ENCODE results near the gene ZSCAN22. TPM values are rescaled to one million over a fixed set of nuclear protein-coding genes. Genes with fewer than 3 reads are reported as not detected.

ZSCAN22 gene
- total and polyA plus RNA-seq, 2 of the 13 experiments (the other 11 are each of a cell fraction or from before 2014, with no cell fraction given), result 2.5 to 3.5 TPM

DNA sequence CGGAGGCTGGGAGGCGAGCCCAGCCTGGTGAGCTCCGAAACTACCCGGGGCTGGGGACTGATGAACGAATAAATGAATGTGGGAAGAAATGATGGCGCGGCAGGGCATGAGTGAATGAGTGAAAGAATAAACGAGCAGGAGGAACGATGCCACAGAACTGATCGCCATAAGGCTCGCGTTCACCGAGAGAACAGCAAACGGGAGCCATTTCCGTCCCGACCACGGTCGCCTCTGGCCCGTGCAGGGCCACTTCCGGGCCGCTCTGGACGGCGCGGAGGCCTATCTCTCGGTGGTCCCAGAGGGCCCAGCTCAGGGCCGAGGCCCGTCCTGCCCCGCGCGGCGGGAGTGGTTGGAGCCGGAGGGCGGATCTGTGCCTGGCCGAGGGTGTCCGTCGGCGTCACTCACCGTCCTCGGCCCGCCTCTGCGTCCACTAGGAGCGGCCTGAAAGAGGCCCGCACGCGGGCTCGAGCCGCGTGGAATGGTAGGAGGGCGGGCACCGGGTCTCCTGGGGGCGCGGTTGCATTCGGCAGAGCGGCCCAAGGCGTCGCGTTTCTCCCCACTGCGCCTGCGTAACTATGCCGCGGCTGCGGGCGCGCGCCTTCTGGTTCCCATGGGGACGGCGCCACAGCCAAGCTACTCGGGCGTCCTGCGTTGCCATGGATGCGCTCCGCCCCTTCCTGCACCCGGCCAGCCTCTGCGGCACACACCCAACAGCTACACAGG, 35.6 kb downstream of the ZSCAN22 start, which contains the start of gene ZNF497 (continued):
- TF ChIP-seq U2AF2 (IDR thresholded peaks at IDR 0.05; ENCODE audit: low read depth, low read length) (peak; percentile 99), ZNF562 (CRISPR knock-in tag; IDR thresholded peaks at IDR 0.05; ENCODE audit: borderline replicate concordance) (no peak), ZNF589 (CRISPR knock-in tag; conservative IDR thresholded peaks at IDR 0.05) (no peak), ZNF629 (CRISPR knock-in tag; conservative IDR thresholded peaks at IDR 0.05) (no peak; the same call in 1 of the 2 replicates), TRIM24 (CRISPR knock-in tag; IDR thresholded peaks at IDR 0.05) (no peak), ZFP36 (IDR thresholded peaks at IDR 0.05; ENCODE audit: borderline replicate concordance, low read depth, low read length, partially characterized antibody) (no peak), ZNF782 (CRISPR knock-in tag; IDR thresholded peaks at IDR 0.05; ENCODE audit: borderline replicate concordance) (peak; percentile 61; the same call in 1 of the 2 replicates), ZNF3 (CRISPR knock-in tag; IDR thresholded peaks at IDR 0.05) (no peak), BORCS8-MEF2B (CRISPR knock-in tag; IDR thresholded peaks at IDR 0.05) (0 out of 2 replicates have a peak, but pooled peaks have one; percentile 25), MED1 (CRISPR knock-in tag; IDR thresholded peaks at IDR 0.05) (peak; percentile 69; the same call in 1 of the 2 replicates), ZNF660 (CRISPR knock-in tag; IDR thresholded peaks at IDR 0.05; ENCODE audit: borderline replicate concordance, low read depth) (no peak), KLF9 (CRISPR knock-in tag; IDR thresholded peaks at IDR 0.05; ENCODE audit: low read depth) (no peak), AKNA (CRISPR knock-in tag; IDR thresholded peaks at IDR 0.05; ENCODE audit: borderline replicate concordance) (no peak; the same call in 1 of the 2 replicates), ZNF597 (CRISPR knock-in tag; IDR thresholded peaks at IDR 0.05) (no peak), NR2F6 (IDR thresholded peaks at IDR 0.05) (no peak), NR2F6 (CRISPR knock-in tag; IDR thresholded peaks at IDR 0.05) (no peak; the same call in 1 of the 2 replicates), ZBTB7A (CRISPR knock-in tag; IDR thresholded peaks at IDR 0.05) (no peak), ZBTB37 (CRISPR knock-in tag; IDR thresholded peaks at IDR 0.05) (0 out of 2 replicates have a peak, but pooled peaks have one; percentile 21), ZSCAN20 (CRISPR knock-in tag; IDR thresholded peaks at IDR 0.05; ENCODE audit: borderline replicate concordance) (peak; percentile 84; the same call in 1 of the 2 replicates), ZNF232 (CRISPR knock-in tag; IDR thresholded peaks at IDR 0.05; ENCODE audit: borderline replicate concordance) (peak; percentile 73; the same call in 1 of the 2 replicates), PCBP1 (IDR thresholded peaks at IDR 0.05; ENCODE audit: borderline replicate concordance, low read depth, low read length) (no peak)
- TF ChIP-seq, protein P1, sequence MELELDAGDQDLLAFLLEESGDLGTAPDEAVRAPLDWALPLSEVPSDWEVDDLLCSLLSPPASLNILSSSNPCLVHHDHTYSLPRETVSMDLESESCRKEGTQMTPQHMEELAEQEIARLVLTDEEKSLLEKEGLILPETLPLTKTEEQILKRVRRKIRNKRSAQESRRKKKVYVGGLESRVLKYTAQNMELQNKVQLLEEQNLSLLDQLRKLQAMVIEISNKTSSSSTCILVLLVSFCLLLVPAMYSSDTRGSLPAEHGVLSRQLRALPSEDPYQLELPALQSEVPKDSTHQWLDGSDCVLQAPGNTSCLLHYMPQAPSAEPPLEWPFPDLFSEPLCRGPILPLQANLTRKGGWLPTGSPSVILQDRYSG (CRISPR knock-in tag; IDR thresholded peaks at IDR 0.05), result no peak
